GM19372 (cell line): ENCODE data around the gene DBH.

Experiments
- ATAC-seq: cut with Tn5 transposase; IDR thresholded peaks from one replicate; pipeline ENCODE4 v1.9.1; 2021; ENCODE audit warnings: mild to moderate bottlenecking, low read depth, moderate library complexity; ENCODE audit not compliant: unreplicated experiment

The DBH gene

DNA sequence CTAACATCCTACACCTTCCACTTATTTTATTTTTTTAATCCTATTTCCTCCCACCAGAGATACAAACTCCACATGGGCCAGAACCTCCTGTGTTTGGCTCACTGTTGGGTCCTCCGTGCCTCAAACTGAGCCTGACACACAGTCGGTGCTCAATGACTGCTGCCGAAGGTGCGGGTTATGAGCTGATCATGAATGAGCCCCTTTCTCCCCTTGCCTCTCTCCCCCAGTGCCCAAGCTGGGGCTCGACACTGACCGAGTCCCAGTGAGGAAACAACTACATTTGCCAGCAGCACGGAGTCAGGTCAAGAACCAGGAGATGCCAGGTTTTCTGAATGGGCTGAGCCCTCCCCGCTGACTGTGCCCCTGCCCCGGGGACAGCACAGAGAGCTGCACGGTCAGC is 57.0 kb downstream of the DBH start:
- no peak for ATAC-seq

DNA sequence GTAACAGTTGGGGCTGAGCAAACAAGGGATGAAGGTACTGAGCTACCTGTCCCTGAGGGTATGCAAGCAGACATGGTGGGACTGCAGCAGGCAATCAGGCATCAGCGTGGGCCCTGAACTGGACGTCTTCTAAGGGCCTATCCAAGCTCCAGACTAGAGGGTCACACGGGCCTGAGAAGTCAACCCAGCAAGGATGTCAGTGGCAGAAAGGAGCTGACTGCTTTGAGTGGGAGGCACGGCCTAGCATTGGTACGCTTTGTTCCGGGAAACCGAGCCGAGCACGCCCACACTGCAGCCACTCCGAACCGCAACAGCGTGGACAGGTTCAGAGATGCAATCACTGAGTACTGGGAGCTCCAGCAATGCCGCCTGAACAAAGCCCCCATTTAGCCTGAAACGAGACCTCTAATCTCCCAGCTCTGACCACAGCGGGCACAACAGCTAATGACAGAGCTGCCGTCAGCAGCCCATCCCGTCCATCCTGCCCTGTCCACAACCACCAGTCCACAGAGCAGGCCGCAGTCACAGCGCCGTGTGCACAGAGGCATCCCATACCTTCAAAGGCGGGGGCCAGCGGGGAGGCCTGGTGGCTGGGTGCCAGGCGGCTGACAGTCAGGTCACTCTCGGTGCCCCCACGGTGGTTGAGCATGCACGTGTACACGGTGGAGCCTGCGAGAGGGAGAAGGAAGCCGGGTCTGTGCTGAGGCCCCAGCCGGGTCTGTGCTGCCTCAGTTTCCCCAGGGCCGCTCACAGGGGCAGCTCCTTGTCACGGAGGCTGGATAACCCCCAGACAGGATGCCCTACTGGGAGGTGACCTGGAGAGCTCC is 57.8 kb downstream of the DBH start:
- no peak for ATAC-seq

GRCh38 chr9:133694686-133695085 is 58.5 kb downstream of the DBH start:
- no peak for ATAC-seq

- ATAC-seq: no peak
These were observed 59.9 kb downstream of the DBH start for GRCh38 chr9:133696071-133696472.

DNA sequence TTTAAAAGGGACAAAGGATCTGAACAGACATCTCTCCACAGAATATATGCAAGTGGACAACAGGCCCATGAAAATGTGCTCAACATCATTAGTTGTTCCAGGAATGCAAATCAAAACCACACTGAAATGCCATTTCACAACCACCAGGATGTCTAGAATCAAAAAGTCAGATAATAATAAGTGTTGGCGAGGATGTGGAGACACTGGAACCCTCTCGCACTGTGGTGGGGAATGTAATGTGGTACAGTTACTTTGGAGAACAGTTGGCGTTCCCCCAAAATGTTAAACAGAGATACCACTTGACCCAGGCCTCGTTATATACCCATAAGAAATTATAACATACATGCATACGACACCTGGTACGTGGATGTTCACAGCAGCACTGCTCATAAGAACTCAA is 63.4 kb downstream of the DBH start:
- ATAC-seq: no peak

DNA sequence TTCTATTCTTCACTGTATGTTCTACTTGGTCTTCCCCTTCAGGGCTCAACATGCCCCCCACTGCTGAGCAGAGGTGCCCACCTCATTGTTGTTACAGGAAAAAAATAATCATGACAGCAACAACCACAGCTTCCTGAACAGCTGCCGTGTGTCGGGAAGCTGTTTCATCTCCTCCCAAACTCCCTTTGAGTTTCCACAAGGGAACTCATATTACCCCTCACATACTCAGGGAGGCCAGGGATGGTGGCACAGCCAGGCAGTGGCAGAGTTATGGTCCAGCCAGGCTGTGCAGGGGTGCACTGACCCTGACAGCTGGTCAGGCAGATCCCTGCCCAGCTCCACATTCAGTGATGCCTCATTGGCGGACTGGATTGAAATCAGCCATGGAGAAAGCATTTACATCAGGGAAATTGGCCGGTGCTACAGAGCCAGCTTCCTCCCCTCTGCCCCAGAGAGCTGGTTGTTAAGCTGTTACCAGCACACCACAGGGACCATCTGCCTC is 64.7 kb downstream of the DBH start:
- ATAC-seq: no peak

GRCh38 chr9:133701321-133701980 is 65.3 kb downstream of the DBH start:
- no peak for ATAC-seq

DNA sequence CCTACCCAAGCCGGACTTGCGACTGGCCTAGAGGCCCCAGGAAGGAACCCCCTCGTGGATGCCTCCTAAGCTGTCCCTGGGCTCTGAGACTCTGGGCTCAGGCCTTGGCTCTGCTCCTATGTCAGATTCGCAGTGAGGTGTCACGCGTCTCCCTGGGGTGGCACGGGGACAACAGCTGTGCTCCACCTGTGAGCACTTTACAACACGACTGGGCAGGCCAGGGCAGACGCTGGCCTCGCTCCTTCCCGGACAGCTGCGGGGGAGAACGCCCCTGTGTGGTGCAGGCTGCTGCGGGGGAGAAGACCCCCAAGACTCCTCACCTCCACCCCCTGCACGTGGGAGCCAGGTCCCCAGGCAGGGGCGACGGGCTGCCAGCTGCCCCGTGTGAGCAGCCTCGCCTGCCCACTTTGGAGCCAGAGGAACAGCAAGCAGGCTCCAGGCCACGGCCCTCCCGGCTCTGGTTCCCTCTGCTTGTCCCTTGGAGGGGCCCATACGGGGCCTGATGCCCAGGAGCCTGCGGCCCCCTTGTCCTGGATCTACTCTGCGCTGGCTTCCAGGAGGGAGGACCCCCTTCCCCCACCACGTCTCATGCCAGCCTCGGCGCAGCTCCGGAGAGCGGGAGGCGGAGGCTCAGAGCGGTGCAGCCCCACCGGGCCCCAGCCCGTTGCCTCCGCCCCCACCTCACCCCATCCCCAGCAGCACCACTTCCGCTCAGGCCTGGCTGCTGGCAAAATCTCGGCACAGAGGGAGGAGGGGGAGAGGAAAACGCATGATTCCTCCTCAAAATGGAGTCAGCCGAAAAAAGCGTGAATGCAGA is 66.0 kb downstream of the DBH start:
- no peak for ATAC-seq

DNA sequence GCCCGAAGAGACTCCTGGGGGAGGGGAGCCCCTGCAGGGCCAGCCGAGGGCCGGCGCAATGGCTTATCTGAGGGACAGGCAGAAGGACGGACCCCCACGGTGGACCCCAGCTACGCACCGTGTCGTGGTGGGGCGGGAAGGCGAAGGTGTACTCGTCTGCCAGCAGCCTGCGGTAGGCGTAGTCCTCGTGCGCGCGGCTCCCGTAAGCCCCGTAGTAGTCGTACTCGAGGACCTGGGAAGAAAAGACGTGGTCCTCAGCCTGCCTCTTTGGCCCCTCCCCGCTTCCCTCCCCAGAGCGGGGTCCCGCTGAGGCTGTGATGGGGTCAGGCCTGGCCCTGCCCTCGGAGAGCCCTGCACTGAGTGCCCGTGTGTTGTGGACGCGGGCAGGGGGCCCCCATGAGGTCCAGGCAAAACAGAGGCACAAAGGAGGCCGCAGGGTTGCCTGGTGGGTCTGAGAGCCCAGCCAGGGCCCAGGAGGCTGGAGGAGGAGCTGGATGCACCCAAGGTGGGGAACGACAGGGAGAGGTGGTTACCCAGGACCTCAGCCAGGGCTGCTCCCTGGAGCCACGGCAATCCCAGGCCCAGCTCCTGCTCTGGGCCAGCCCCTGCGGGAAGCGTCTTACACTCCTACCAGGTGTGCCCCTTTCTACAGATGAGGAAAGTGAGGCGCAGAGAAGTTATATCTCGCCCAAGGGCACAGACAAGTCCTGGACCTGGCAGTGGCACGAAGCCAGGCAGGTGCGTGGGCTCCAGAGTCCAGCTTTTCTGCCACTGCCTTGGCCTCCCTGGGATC is 66.8 kb downstream of the DBH start:
- no peak for ATAC-seq

DNA sequence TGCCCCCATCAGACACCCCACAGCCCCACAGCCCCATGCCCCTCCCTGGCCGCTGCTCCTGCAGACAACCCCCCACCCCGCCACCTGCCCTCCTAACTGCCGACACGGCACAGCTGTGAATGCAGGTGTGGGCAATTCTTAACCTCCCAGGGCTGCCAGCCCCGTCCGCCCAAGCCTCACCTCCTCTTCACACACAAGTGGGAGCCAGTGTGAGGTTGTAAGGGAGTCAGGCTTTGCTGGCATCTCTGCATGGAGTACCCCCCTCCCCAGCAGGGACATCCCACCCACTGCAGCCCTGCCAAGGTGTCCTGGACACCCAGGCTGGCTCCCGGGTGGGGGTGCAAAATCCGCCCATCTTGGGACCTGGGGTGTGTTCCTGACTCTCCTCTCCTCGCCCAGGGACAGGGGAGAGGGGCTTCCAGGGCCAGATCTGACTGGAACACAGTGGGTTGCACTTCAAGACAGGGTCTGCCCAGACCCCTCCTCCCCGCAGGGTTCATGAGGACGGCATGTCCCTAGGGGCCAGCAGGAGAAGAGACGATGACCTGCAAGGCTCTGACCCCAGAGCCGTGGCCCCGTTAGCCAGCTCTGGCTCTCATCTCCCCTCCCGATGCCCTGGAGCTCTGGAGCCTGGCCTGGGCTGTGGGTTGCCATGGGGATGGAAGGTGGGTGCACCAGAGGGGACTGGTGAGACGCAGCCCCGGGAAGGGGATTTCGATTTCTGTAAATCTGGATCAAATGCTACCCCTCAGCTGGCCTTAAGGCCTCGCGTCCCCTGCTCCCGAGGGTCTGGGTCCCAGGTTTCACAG is 67.6 kb downstream of the DBH start:
- no peak for ATAC-seq

DNA sequence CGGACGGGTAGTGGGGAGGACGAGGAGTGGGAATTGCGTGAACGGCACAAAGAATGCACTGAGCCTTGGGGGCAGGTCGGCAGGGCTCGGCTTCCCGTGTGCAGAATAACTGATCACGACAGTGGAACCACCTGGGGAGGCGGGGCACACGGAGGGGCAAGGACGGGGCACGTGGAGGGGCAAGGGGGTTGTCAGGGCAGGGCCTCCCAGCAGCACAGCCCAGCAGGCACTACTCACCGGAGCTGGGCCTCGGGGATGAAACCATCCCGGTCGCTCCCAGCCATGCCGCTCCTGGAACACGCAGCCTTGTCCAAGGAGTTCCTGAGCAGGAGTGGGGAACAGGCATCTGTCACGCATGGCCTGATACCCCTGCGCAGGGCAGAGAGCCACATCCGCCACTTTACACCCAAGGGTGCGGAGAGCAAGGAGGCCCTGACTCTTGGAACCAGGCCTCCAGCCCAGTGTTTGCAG is 68.6 kb downstream of the DBH start:
- ATAC-seq: no peak

- no peak for ATAC-seq
These were observed 69.4 kb downstream of the DBH start for GRCh38 chr9:133705576-133705975.

DNA sequence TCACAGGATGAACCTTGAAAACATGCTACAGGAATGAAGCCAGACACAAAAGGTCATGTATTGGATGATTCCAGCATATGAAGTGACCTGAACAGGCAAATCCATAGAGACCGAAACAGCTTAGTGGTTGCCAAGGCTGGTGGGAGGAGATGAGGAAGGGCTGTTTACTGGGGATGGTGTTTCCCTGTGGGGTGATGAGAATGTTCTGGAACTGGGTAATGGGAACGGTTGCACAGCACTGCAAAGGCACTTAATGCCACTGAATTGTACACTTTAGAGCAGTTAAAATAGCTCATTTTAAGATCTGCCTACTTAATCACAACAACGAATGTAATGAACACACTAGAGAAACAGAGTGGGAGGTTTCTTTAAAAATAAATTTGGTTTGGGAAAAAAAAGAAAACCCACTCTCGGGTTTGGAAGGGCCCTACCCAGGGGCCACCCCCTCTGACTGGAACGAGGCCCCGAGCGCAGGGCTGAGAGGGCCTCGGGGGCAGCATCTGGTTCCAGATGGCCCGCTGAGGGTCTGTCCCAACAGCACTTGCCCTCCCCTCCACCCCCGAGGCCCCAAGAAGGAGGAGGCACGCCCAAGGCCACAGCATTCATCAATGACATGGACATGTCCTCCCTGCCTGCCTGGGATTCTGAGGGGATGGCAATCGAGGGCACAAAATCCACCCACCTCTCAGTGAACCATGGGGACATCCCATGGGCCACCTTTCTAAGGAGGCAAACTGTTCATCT is 70.3 kb downstream of the DBH start:
- no peak for ATAC-seq

- ATAC-seq: no peak
These were observed 71.1 kb downstream of the DBH start for GRCh38 chr9:133707065-133707762.

- no peak for ATAC-seq
These were observed 71.6 kb downstream of the DBH start for GRCh38 chr9:133707763-133708245.

DNA sequence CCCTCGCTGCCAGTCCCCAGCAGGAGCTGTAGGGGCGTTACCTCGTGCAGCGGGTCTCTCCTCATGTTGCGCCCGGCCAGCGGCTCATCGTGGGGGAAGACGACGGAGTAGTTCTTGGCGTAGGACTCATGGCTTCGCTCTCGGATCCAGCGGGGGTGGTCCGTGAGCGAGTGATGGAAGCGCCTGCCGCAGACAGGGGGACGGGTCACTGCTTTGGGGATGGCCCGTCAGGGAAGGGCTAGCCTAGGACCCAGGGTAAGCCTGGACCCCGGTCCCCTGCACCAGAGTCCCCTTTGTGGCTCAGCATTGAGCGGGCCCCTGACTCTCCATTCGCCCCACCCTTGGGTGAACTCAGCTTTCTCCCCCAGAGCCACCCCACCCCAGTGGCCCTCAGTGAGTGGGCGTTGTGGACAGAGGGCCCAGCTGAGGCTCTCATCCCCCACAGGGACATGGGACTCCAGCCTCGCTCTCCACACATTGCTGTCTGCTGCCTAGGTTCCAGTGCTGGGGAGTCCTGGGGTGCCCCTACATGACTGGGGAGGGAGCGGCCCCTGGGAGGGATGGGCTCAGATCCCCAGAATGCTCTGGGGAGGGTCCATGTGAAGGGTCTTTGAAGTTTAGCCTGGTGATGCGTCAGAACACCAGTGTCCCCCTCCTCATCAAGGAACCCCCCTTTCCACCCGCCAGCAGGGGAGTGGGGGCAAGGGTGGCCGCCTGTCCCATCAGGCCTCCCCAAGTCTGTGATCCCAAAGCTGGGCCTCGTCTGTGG is 72.3 kb downstream of the DBH start:
- ATAC-seq: no peak
